HepG2 (cell line): ENCODE measurements around the gene TAGAP.

Experiments used
- MAX ChIP-seq: IDR thresholded peaks from 2 replicates; pipeline ENCODE4 v1.6.1; 2012; ENCODE audit warnings: inconsistent platforms
- SMC3 ChIP-seq: IDR thresholded peaks from 2 replicates; pipeline ENCODE4 v1.6.1; 2011; ENCODE audit warnings: low read length, improper control_type of control experiment
- YY1 ChIP-seq: IDR thresholded peaks from 2 replicates; pipeline ENCODE4 v1.6.1; 2011; ENCODE audit warnings: low read length, low read depth, moderate library complexity, mild to moderate bottlenecking; ENCODE audit not compliant: insufficient read depth, insufficient replicate concordance
- ZNF563 ChIP-seq: sonication (generic); formaldehyde crosslinking; IDR thresholded peaks from 2 replicates; pipeline ENCODE4 v1.8.0; 2022; ENCODE audit warnings: mild to moderate bottlenecking, moderate library complexity, missing genetic modification reagents
- ZNF839 ChIP-seq: sonication (generic); formaldehyde crosslinking; IDR thresholded peaks from 2 replicates; pipeline ENCODE4 v1.4.0; 2020; ENCODE audit warnings: missing genetic modification reagents, mild to moderate bottlenecking, borderline replicate concordance
- ZZZ3 ChIP-seq: sonication (generic); formaldehyde crosslinking; IDR thresholded peaks from 2 replicates; pipeline ENCODE4 v1.4.0; 2020; ENCODE audit warnings: missing genetic modification reagents, mild to moderate bottlenecking, borderline replicate concordance

- TF ChIP-seq SMC3: no peak
- TF ChIP-seq ZZZ3 (CRISPR knock-in tag): no peak
- no peak for TF ChIP-seq ZNF563 (CRISPR knock-in tag)
- TF ChIP-seq ZNF839 (CRISPR knock-in tag): no peak
- no peak for TF ChIP-seq MAX
- TF ChIP-seq YY1: no peak
Observed at GRCh38 chr6:159074120-159074684, 29.4 kb upstream of the TAGAP start.
